ENCODE data around the gene PRKAG2.
"Not testable (repeated sequence)": the region's sequence is repeated elsewhere in the genome, so short reads cannot be mapped to it uniquely, and the experiment has no call there.

Gene PRKAG2

GRCh38 chr7:151921451-151921850 lies 44.5 kb upstream of the PRKAG2 start:
- H3K4me3 ChIP-seq (ENCODE audit: low read depth, low read length): no peak overlapping the region
- in situ Hi-C loops (cut with HindIII; ENCODE audit: low sequenced_read_pairs): no loop called here
- DNase-seq (ENCODE audit: low read depth): no peak
- TF ChIP-seq CTCF (IDR thresholded peaks at IDR 0.05; ENCODE audit: low read depth, low read length, missing control alignments): no peak

GRCh38 chr7:151920488-151920887 lies 43.6 kb upstream of the PRKAG2 start:
- no peak overlapping the region for H3K4me3 ChIP-seq (ENCODE audit: low read depth, low read length)
- TF ChIP-seq CTCF (IDR thresholded peaks at IDR 0.05; ENCODE audit: low read depth, low read length, missing control alignments): no peak
- no peak for DNase-seq (ENCODE audit: low read depth)
- in situ Hi-C loops (cut with HindIII; ENCODE audit: low sequenced_read_pairs): no loop called here

GRCh38 chr7:151919595-151919994 lies 42.7 kb upstream of the PRKAG2 start:
- in situ Hi-C loops (cut with HindIII; ENCODE audit: low sequenced_read_pairs): no loop called here
- DNase-seq (ENCODE audit: low read depth): no peak
- no peak overlapping the region for H3K4me3 ChIP-seq (ENCODE audit: low read depth, low read length)
- no peak for TF ChIP-seq CTCF (IDR thresholded peaks at IDR 0.05; ENCODE audit: low read depth, low read length, missing control alignments)

- TF ChIP-seq CTCF (IDR thresholded peaks at IDR 0.05; ENCODE audit: low read depth, low read length, missing control alignments): no peak
- no peak overlapping the region for H3K4me3 ChIP-seq (ENCODE audit: low read depth, low read length)
- no peak for DNase-seq (ENCODE audit: low read depth)
- in situ Hi-C loops (cut with HindIII; ENCODE audit: low sequenced_read_pairs): no loop called here
Observed at GRCh38 chr7:151918510-151918843, 41.6 kb upstream of the PRKAG2 start.

- TF ChIP-seq CTCF (IDR thresholded peaks at IDR 0.05; ENCODE audit: low read depth, low read length, missing control alignments): no peak
- no peak for DNase-seq (ENCODE audit: low read depth)
- H3K4me3 ChIP-seq (ENCODE audit: low read depth, low read length): no peak overlapping the region
- in situ Hi-C loops (cut with HindIII; ENCODE audit: low sequenced_read_pairs): no loop called here
Observed at GRCh38 chr7:151917791-151918509, 41.0 kb upstream of the PRKAG2 start.

GRCh38 chr7:151914051-151914450 lies 37.1 kb upstream of the PRKAG2 start:
- DNase-seq (ENCODE audit: low read depth): no peak
- H3K4me3 ChIP-seq (ENCODE audit: low read depth, low read length): no peak overlapping the region
- TF ChIP-seq CTCF (IDR thresholded peaks at IDR 0.05; ENCODE audit: low read depth, low read length, missing control alignments): no peak
- in situ Hi-C loops (cut with HindIII; ENCODE audit: low sequenced_read_pairs): no loop called here

- DNase-seq (ENCODE audit: low read depth); H3K4me3 ChIP-seq (ENCODE audit: low read depth, low read length); in situ Hi-C loops (cut with HindIII; ENCODE audit: low sequenced_read_pairs): not testable (repeated sequence)
Observed at GRCh38 chr7:151910655-151911054, 33.7 kb upstream of the PRKAG2 start.

- H3K4me3 ChIP-seq (ENCODE audit: low read depth, low read length); DNase-seq (ENCODE audit: low read depth); in situ Hi-C loops (cut with HindIII; ENCODE audit: low sequenced_read_pairs): not testable (repeated sequence)
Observed at GRCh38 chr7:151907115-151907514, 30.2 kb upstream of the PRKAG2 start.
